GM21528 (cell line): ENCODE measurements around the gene ARHGEF19.
"Not testable (repeated sequence)": the region's sequence is repeated elsewhere in the genome, so short reads cannot be mapped to it uniquely, and the experiment has no call there.

Experiments used
- ATAC-seq: cut with Tn5 transposase; IDR thresholded peaks from one replicate; pipeline ENCODE4 v1.9.1; 2021; ENCODE audit warnings: mild to moderate bottlenecking, moderate library complexity; ENCODE audit not compliant: unreplicated experiment, low FRiP score

Gene ARHGEF19

GRCh38 chr1:16171314-16172151 lies 40.9 kb downstream of the ARHGEF19 start:
- no peak for ATAC-seq

- ATAC-seq = no peak
Measured at GRCh38 chr1:16170283-16170673, 42.2 kb downstream of the ARHGEF19 start.

- no peak for ATAC-seq
Measured at GRCh38 chr1:16168622-16169360, 43.7 kb downstream of the ARHGEF19 start.

GRCh38 chr1:16168144-16168495 lies 44.3 kb downstream of the ARHGEF19 start:
- not testable (repeated sequence) for ATAC-seq

GRCh38 chr1:16167331-16168143 lies 44.9 kb downstream of the ARHGEF19 start:
- ATAC-seq = peak; percentile 68

- no peak for ATAC-seq
Measured at GRCh38 chr1:16166117-16166516, 46.3 kb downstream of the ARHGEF19 start.

GRCh38 chr1:16165548-16165947 lies 46.9 kb downstream of the ARHGEF19 start:
- no peak for ATAC-seq

- no peak for ATAC-seq
Measured at GRCh38 chr1:16165073-16165364, 47.4 kb downstream of the ARHGEF19 start.

- no peak for ATAC-seq
Measured at GRCh38 chr1:16164213-16165072, 48.0 kb downstream of the ARHGEF19 start.

- ATAC-seq = not testable (repeated sequence)
Measured at GRCh38 chr1:16163608-16164212, 48.7 kb downstream of the ARHGEF19 start.

- ATAC-seq = no peak
Measured at GRCh38 chr1:16162163-16162822, 50.2 kb downstream of the ARHGEF19 start.

- ATAC-seq = no peak
Measured at GRCh38 chr1:16161717-16162116, 50.7 kb downstream of the ARHGEF19 start.

GRCh38 chr1:16158993-16159831 lies 53.2 kb downstream of the ARHGEF19 start:
- ATAC-seq = no peak

- ATAC-seq = no peak
Measured at GRCh38 chr1:16158025-16158424, 54.4 kb downstream of the ARHGEF19 start.

- no peak for ATAC-seq
Measured at GRCh38 chr1:16156848-16157495, 55.5 kb downstream of the ARHGEF19 start.

- ATAC-seq = no peak
Measured at GRCh38 chr1:16155537-16156410, 56.7 kb downstream of the ARHGEF19 start, which contains the start of gene EPHA2. TSS of gene EPHA2 (minus strand) at chr1:16156069. CDS start at chr1:16155932, 137 bp downstream.
